SK-N-SH treated with all-trans-retinoic acid at 6 μM for 48 hours (cell line): ENCODE data around the gene TNFRSF9.

ENCODE experiments used
- CSDC2 ChIP-seq: fragments of 250-450 bp; sonication (Bioruptor Pico); IDR thresholded peaks from 2 replicates; pipeline ENCODE4 v1.5.0; 2020; ENCODE audit warnings: mild to moderate bottlenecking, moderate library complexity
- GLIS3 ChIP-seq: fragments of 250-450 bp; sonication (Bioruptor Pico); IDR thresholded peaks from 2 replicates; pipeline ENCODE4 v1.5.0; 2020; ENCODE audit warnings: mild to moderate bottlenecking, moderate library complexity
- RARB ChIP-seq: fragments of 250-450 bp; sonication (Bioruptor Pico); IDR thresholded peaks from 2 replicates; pipeline ENCODE4 v1.8.0; 2021; ENCODE audit warnings: mild to moderate bottlenecking, moderate library complexity
- ZFP3 ChIP-seq: fragments of 250-450 bp; sonication (Bioruptor Pico); IDR thresholded peaks from 2 replicates; pipeline ENCODE4 v1.5.0; 2020; ENCODE audit warnings: mild to moderate bottlenecking, moderate library complexity
- ZFP30 ChIP-seq: fragments of 450-650 bp; formaldehyde crosslinking; IDR thresholded peaks from 2 replicates; pipeline ENCODE4 v1.5.0; 2022; ENCODE audit warnings: mild to moderate bottlenecking, moderate library complexity
- TF ChIP-seq, protein P1 (sequence below): fragments of 250-450 bp; sonication (Bioruptor Pico); IDR thresholded peaks from 2 replicates; pipeline ENCODE4 v1.5.0; 2020; ENCODE audit warnings: mild to moderate bottlenecking, moderate library complexity

- TF ChIP-seq ZFP30 (CRISPR knock-in tag) (no peak), GLIS3 (no peak), ZFP3 (no peak), RARB (CRISPR knock-in tag) (no peak), CSDC2 (CRISPR knock-in tag) (no peak)
- TF ChIP-seq, protein P1, sequence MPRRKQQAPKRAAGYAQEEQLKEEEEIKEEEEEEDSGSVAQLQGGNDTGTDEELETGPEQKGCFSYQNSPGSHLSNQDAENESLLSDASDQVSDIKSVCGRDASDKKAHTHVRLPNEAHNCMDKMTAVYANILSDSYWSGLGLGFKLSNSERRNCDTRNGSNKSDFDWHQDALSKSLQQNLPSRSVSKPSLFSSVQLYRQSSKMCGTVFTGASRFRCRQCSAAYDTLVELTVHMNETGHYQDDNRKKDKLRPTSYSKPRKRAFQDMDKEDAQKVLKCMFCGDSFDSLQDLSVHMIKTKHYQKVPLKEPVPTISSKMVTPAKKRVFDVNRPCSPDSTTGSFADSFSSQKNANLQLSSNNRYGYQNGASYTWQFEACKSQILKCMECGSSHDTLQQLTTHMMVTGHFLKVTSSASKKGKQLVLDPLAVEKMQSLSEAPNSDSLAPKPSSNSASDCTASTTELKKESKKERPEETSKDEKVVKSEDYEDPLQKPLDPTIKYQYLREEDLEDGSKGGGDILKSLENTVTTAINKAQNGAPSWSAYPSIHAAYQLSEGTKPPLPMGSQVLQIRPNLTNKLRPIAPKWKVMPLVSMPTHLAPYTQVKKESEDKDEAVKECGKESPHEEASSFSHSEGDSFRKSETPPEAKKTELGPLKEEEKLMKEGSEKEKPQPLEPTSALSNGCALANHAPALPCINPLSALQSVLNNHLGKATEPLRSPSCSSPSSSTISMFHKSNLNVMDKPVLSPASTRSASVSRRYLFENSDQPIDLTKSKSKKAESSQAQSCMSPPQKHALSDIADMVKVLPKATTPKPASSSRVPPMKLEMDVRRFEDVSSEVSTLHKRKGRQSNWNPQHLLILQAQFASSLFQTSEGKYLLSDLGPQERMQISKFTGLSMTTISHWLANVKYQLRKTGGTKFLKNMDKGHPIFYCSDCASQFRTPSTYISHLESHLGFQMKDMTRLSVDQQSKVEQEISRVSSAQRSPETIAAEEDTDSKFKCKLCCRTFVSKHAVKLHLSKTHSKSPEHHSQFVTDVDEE: no peak
Measured at GRCh38 chr1:7871136-7871535, 69.5 kb downstream of the TNFRSF9 start.
